HG03196 (cell line): ENCODE results near the gene MAGI2.

Experiments used
- ATAC-seq: cut with Tn5 transposase; IDR thresholded peaks from one replicate; pipeline ENCODE4 v1.9.1; 2021; ENCODE audit not compliant: unreplicated experiment

Gene MAGI2

DNA sequence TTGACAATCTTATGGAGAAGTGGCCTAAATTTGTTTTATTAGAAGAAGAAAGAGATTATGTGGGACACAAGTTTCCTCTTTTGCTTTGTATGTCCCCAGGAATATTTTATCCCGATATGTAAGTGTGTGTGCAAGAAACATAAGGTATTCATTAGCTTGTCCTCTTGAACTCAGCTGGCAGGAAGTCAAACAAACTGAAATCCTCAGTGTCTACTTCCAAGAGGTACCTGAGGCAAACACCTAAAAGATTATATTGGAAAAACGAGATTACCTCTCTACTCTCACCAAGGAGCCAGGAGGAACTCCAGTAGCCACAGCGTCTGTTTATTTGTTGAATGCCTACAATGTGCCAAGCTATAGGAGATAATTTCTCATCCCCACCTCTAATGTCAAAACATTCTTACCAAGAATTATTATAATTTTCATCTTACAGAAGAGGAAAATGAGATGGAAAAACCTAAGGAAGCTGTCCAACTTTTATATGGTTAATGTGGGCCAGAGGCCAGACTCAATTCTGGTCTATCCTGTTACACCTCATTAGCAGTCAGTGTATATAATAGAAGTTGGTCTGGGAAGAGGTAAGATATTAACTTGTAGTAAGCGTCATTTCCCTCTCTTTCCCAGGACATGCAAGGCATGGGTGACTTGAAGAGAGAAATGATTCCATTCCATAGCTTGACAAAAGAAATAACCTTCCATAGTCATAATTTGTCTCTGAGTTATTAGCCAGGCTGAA lies 692.7 kb downstream of the MAGI2 start:
- no peak for ATAC-seq

GRCh38 chr7:78752554-78752953 lies 700.9 kb downstream of the MAGI2 start:
- no peak for ATAC-seq

GRCh38 chr7:78751253-78751652 lies 702.2 kb downstream of the MAGI2 start:
- no peak for ATAC-seq

DNA sequence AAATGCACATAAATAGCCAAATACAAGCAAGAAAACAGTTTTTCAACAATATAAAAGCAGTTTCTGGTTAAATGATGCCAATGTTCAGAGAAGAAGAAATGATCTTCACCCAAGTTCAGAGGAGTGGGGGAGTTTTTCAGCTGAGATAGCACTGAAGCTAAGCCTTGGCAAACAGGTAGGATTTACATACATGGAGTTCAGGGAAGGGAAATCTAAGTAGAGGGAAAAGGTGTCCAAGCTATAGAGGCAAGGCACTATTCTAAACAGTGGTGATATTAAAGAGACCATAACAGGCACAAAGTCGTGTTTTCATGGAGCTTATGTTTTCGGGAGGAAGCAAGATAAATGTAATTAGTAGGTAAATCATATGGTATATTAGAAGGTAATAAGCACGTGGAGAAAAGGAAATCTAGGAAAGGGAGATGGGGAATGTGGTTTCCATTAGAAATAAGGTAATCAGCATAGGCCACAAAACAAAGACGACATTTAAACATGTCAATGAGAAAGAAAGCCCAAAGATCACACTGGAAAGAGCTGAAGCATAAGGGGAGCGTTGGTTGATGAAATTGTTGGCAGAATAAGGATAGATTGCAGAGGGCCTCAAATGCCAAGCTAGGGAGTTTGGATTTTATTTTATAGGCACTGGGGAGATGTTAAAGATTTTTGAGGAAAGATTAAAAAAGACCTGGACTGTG lies 704.3 kb downstream of the MAGI2 start:
- no peak for ATAC-seq

- ATAC-seq, result no peak
Observed at GRCh38 chr7:78747592-78747991, 705.9 kb downstream of the MAGI2 start.

- no peak for ATAC-seq
Observed at GRCh38 chr7:78746301-78746700, 707.2 kb downstream of the MAGI2 start.

- ATAC-seq, result no peak
Observed at GRCh38 chr7:78742694-78743093, 710.8 kb downstream of the MAGI2 start.

DNA sequence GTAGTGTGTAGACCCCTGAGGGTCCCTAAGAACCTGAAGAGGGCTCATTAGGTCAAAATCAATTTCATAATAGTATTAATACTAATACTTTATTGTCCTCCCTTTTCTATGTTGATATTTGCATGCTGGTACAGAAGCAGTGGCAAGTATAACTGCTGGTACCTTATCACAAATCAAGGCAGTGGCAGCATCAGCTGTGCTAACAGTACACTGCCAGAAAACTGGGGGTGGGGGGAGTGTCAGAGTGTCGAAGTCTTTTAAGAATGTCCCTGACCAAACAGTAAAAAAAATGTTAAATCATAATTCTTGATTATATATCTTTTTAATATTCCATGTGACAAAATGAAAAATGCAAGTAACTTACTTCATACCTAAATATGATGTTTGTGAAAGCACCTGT lies 716.9 kb downstream of the MAGI2 start:
- ATAC-seq, result no peak

GRCh38 chr7:78734626-78735025 lies 718.8 kb downstream of the MAGI2 start:
- peak; percentile 76 for ATAC-seq

DNA sequence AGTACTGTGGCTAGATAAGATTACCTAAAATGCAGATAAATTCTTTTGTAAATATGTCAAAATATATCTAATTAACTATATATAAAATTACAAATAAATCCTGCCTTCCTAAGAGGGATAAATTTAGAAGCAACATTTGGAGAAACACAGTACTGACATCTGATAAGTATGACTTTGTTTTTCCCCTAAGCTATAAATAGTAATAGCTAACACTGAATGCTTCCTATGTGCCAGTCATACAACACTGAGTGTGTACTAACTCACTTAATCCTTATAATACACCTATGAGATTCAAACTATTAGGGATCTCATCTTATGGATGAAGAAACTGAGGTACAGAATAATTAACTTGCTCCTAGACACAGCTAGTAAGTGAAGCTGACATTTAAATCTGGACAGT lies 733.4 kb downstream of the MAGI2 start:
- no peak for ATAC-seq

DNA sequence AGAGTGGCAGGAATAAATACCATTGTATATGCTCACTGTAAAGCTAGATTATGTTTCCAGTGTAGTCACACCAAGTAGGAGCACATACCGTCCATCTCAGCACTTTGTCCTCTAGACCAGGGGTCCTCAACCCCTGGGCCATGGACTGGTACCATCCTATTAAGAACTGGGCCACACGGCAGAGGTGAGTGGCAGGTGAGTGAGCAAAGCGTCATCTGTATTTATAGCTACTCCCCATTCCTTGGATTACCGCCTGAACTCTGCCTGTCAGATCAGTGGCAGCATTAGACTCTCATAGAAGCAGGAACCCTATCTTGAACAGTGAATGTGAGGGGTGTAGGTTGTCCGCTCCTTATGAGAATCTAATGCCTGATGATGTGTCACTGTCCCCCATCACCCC lies 735.3 kb downstream of the MAGI2 start:
- no peak for ATAC-seq

GRCh38 chr7:78716876-78717275 lies 736.6 kb downstream of the MAGI2 start:
- ATAC-seq, result no peak

DNA sequence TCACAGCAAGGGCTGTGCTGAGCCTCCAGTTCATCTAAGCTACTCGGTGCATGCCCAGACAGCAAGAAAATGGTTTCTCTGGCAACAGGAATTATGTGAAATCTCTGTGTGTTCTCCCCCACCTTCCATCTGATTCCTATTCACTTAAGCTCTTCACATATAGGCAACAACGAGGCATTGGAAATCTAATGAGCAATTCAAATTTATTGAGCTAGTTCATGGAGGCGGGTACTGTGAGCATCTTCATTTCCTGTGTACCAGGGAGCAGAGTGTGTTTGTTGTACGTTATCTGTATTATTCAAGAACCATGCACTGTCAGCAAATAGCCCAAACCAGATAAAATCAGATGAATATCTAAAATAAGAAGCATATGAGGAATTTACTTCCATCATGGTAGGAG lies 739.1 kb downstream of the MAGI2 start:
- no peak for ATAC-seq

- ATAC-seq, result no peak
Observed at GRCh38 chr7:78712111-78712510, 741.4 kb downstream of the MAGI2 start.

- no peak for ATAC-seq
Observed at GRCh38 chr7:78709658-78710057, 743.8 kb downstream of the MAGI2 start.

DNA sequence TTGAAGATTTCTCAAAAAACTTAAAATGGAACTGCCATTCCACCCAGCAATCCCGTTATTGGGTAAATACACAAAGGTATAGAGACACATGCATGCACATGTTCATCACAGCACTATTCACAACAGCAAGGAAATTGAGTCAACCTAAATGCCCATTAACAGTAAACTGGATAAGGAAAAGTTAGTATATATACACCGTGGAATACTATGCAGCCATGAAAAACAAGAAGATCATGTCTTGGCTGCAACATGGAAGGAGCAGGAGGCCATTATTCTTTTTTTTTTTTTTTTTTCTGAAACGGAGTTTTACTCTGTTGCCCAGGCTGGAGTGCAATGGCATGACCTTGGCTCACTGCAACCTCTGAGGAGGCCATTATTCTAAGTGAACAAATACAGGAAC lies 749.0 kb downstream of the MAGI2 start:
- ATAC-seq, result no peak

DNA sequence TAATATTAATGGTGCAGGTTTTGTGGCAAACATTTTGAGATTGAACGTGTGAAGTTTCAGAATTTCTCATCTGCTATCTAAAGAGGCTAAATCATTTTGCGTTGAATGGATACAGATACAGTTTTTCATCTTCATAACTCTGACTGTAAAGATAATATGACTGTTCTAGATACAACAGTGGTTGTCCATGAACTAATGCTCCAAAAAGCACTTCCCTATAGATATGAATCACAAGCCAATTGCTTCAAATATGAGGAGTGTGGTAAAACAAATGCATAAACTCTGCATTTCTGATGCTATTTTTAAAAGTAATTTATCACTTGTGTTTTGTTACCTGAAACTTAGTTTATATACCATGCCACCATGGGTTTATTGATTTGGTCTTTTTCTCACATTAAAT lies 750.1 kb downstream of the MAGI2 start:
- no peak for ATAC-seq

DNA sequence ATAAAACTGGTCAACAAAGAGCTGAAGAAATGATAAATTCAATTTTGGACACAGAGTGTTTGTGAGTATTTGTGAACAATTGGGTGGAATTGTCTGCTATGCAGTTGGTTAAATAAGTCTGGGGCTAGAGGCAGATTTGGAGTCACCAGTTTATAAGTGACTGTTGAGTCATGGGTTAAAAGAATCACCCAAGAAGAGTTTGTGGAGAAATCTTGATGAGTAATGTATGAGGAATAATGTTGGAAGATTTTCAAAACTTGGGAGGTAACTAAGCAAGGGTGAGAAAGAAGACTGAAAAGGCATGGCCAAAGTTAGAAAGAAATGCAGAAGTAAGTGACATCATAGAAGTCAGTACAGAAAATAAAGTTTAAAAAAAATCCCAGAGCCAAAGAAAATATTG lies 750.7 kb downstream of the MAGI2 start:
- ATAC-seq, result no peak

- no peak for ATAC-seq
Observed at GRCh38 chr7:78695826-78696225, 757.6 kb downstream of the MAGI2 start.

- ATAC-seq, result no peak
Observed at GRCh38 chr7:78691584-78691983, 761.9 kb downstream of the MAGI2 start.

DNA sequence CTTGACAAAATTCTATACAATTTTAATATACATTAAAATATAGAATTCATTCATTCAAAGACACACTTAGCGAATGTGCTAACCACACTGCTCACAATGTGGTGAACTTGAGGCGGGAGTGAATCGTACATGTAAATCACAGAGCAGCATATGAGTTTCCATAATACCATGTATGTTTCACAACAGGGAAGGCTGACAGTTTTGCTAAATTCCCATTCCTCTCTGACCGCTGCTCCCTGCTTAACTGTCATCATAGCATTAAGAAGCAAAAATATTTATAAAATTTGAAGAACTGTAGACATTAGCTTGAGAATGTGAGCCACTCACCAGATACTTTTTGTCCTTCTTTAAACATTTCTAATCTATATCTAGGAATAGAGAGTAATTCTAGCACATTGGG lies 763.3 kb downstream of the MAGI2 start:
- ATAC-seq, result no peak

GRCh38 chr7:78688376-78688775 lies 765.1 kb downstream of the MAGI2 start:
- ATAC-seq, result no peak

- no peak for ATAC-seq
Observed at GRCh38 chr7:78686189-78686588, 767.3 kb downstream of the MAGI2 start.
